Fibroblast of mammary gland (primary cell): Measurements from ENCODE around the gene ABCG5.

Experiments used
- DNase-seq: peaks from one replicate; pipeline ENCODE4 v3.0.0-alpha.2; 2010; ENCODE audit warnings: low read depth
- H3K4me3 ChIP-seq: 2 replicates; pipeline ENCODE4 v1.5.1; 2011; ENCODE audit warnings: low read depth, mild to moderate bottlenecking, low read length, moderate library complexity; ENCODE audit not compliant: control insufficient read depth
- TF ChIP-seq, protein P1 (sequence below): conservative IDR thresholded peaks from 2 replicates; pipeline ENCODE4 v1.5.1; 2011; ENCODE audit warnings: low read depth, low read length, inconsistent platforms; ENCODE audit not compliant: control insufficient read depth, insufficient read depth

ABCG5 gene

GRCh38 chr2:43788646-43789045 is 50.0 kb downstream of the ABCG5 start:
- no peak overlapping the region for H3K4me3 ChIP-seq
- TF ChIP-seq, protein P1, sequence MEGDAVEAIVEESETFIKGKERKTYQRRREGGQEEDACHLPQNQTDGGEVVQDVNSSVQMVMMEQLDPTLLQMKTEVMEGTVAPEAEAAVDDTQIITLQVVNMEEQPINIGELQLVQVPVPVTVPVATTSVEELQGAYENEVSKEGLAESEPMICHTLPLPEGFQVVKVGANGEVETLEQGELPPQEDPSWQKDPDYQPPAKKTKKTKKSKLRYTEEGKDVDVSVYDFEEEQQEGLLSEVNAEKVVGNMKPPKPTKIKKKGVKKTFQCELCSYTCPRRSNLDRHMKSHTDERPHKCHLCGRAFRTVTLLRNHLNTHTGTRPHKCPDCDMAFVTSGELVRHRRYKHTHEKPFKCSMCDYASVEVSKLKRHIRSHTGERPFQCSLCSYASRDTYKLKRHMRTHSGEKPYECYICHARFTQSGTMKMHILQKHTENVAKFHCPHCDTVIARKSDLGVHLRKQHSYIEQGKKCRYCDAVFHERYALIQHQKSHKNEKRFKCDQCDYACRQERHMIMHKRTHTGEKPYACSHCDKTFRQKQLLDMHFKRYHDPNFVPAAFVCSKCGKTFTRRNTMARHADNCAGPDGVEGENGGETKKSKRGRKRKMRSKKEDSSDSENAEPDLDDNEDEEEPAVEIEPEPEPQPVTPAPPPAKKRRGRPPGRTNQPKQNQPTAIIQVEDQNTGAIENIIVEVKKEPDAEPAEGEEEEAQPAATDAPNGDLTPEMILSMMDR: no peak
- no peak for DNase-seq

- no peak overlapping the region for H3K4me3 ChIP-seq
- TF ChIP-seq, protein P1: no peak
- no peak for DNase-seq
Measured at GRCh38 chr2:43787895-43788294, 50.7 kb downstream of the ABCG5 start.

DNA sequence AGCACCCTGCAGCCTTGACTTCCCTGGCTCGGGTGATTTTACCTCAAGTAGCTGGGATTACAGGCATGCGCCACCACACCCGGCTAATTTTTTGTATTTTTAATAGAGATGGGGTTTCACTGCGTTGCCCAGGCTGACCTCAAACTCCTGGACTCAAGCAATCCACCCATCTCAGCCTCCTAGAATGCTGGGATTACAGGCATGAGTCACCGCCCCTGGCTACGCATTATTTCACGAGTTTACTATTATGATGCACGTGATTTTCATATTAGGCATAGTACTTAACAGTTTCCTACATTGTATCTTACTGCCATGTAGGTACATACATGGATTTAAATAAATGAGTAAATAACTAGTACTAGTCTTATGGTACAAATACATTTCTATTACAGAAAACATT is 60.4 kb downstream of the ABCG5 start:
- H3K4me3 ChIP-seq: no peak overlapping the region
- peak; percentile 44 for DNase-seq
- TF ChIP-seq, protein P1: no peak

GRCh38 chr2:43777306-43777926 is 61.2 kb downstream of the ABCG5 start:
- no peak overlapping the region for H3K4me3 ChIP-seq
- TF ChIP-seq, protein P1: no peak
- DNase-seq: no peak

DNA sequence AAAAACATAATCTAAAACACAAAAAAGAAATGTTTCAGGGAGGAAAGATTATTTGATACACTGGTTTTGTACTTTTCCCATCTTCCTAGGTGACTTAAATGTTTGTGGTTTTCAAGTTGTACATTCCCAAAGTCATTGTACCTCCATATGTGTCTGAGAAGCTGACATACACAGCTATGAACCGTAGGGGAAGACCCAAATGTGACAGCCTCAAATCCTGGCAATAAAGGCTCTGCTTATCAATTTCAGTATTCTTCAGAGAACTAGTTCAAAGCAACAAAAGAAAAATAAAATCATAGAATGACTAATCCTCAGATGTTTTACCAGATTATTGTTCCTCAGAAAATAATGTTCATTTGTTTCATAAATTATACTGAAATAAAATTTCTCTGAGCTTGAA is 62.3 kb downstream of the ABCG5 start:
- no peak for DNase-seq
- H3K4me3 ChIP-seq: no peak overlapping the region
- TF ChIP-seq, protein P1: no peak

DNA sequence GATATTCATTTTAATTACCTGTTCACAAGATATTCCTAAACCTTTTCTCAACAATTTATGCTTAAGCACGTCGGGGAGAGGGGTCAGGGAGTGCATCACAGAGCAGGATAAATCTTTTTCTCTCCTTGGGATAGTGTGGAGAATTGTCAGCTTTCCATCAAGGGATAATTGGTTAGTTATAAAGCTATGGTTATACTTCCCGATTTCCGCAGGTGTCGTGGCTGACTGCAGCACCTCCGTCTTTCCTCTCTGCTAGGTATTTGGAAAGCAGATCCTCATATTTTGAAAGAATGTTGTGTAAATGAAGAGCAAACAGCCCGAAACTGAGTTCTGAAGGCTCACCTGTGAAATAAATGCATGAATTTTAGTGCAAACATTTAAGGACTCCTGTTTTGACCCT is 64.0 kb downstream of the ABCG5 start:
- TF ChIP-seq, protein P1: no peak
- H3K4me3 ChIP-seq: peak overlapping the region; percentile 94
- DNase-seq: no peak
